Hepatocyte (in vitro differentiated cells): ENCODE measurements around the gene F13A1.

Source experiments
- CTCF ChIP-seq: fragments of 200-600 bp; sonication (generic); IDR thresholded peaks from 2 replicates; pipeline ENCODE4 v1.5.1; 2016; ENCODE audit warnings: antibody characterized with exemption, mild to moderate bottlenecking; ENCODE audit not compliant: poor library complexity
- EZH2 ChIP-seq: fragments of 200-600 bp; sonication (generic); IDR thresholded peaks from 2 replicates; pipeline ENCODE4 v1.6.1; 2016; ENCODE audit warnings: antibody characterized with exemption, mild to moderate bottlenecking, borderline replicate concordance
- EZH2phosphoT487 ChIP-seq: fragments of 200-600 bp; sonication (generic); IDR thresholded peaks from one replicate; pipeline ENCODE4 v1.6.1; 2018; ENCODE audit warnings: antibody characterized with exemption, mild to moderate bottlenecking, low read depth, moderate library complexity; ENCODE audit not compliant: unreplicated experiment, severe bottlenecking

- no peak for TF ChIP-seq EZH2
- no peak for TF ChIP-seq CTCF
- no peak for TF ChIP-seq EZH2phosphoT487
These were observed 33.0 kb downstream of the F13A1 start for GRCh38 chr6:6287415-6287814.
